Left lung (tissue), 10 donors: ENCODE data around the gene PPFIA4. TPM values are rescaled to one million over a fixed set of nuclear protein-coding genes. Genes with fewer than 3 reads are reported as not detected.

ENCODE experiments used
- ATAC-seq: fragments of 200-7000 bp; cut with Tn5 transposase; one replicate; pipeline ENCODE4 v1.9.1; 2020; ENCODE audit warnings: moderate library complexity
- DNase-seq, 4 donors: peaks; one replicate each; pipeline ENCODE4 v3.0.0-alpha.2; 2013 to 2020
- H3K27ac ChIP-seq, 2 donors: fragments of 200-600 bp; sonication (generic) in 1 of 2; one replicate each; pipeline versions ENCODE4 v1.5.0 to v1.8.0; 2020 to 2021
- H3K27me3 ChIP-seq, 2 donors: fragments of 200-600 bp; sonication (generic) in 1 of 2; one replicate each; pipeline versions ENCODE4 v1.5.0 to v1.8.0; 2020 to 2021
- H3K36me3 ChIP-seq, 2 donors: fragments of 200-600 bp; sonication (generic) in 1 of 2; one replicate each; pipeline versions ENCODE4 v1.5.0 to v1.8.0; 2020 to 2021
- H3K4me1 ChIP-seq, 2 donors: fragments of 200-600 bp; one replicate each; pipeline ENCODE4 v1.8.0; 2021
- H3K4me3 ChIP-seq, 2 donors: fragments of 200-600 bp; sonication (generic) in 1 of 2; one replicate each; pipeline versions ENCODE4 v1.5.0 to v1.8.0; 2020 to 2021; ENCODE audit warnings: mild to moderate bottlenecking in 1 of 2
- H3K9me3 ChIP-seq, 2 donors: fragments of 200-600 bp; sonication (generic) in 1 of 2; one replicate each; pipeline versions ENCODE4 v1.5.0 to v1.8.0; 2020 to 2021
- intact Hi-C, 2 donors: fragments of 100-400 bp; cut with DNase I; formaldehyde crosslinking; loops; one replicate each; pipeline versions ENCODE4 v1.11.2 to v1.14.2; 2022
- polyA plus RNA-seq, 6 donors: library from polyadenylated mRNA; unstranded; fragments of 120-200 nt; gene quantifications; one replicate each; pipeline ENCODE4 v1.2.1, GENCODE V29; 2013; ENCODE audit not compliant: insufficient read length in 6 of 6
- total RNA-seq, 2 donors: library from RNA; stranded (reverse); fragmentation: NEBNext Ultra II Directional; extraction: Animal tissue kit (Norgen Biotek cat#: 25700); gene quantifications; one replicate each; pipeline ENCODE4 v1.2.1, GENCODE V29; 2021
- TF ChIP-seq, protein P1 (sequence below), 2 donors: fragments of 200-600 bp; sonication (generic) in 1 of 2; IDR thresholded peaks; one replicate each; pipeline versions ENCODE4 v1.5.0 to v1.8.0; 2021; ENCODE audit warnings: antibody characterized with exemption in 2 of 2
- donor health status: DM: no; HTN: yes; CAD: no.
- donor health status: DM: no; HTN: no; CAD: no.

The PPFIA4 gene
- total and polyA plus RNA-seq, 8 donors = 1.3 to 5.1 (median 3.3) TPM

DNA sequence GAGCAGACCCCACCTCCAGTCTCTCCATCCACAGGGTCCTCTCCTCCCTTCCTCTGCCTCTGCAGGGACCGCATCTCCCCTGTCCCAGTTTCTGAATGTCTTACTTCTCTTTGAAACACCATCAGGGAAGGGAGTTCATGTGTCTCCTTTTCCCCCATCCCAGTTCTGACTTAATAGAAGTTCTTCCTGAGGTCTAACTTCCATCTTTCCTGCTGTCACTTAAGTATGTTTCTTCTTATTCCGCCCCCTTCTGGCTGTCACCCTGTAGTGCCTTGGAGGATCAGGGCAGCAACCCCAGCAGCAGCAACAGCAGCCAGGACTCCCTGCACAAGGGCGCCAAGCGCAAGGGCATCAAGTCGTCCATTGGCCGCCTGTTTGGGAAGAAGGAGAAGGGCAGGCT is 30.2 kb downstream of the PPFIA4 start:
- no peak for ATAC-seq
- H3K4me3 ChIP-seq = no peak overlapping the region
- no peak overlapping the region for H3K27ac ChIP-seq
- H3K9me3 ChIP-seq = no peaks in the 10 kb centered on the region
- peaks cover 0 to 6% of the 10 kb centered on the region in 2 donors for H3K27me3 ChIP-seq
- intact Hi-C loops = no loop called here
- H3K36me3 ChIP-seq = no peaks in the 10 kb centered on the region
- TF ChIP-seq, protein P1, sequence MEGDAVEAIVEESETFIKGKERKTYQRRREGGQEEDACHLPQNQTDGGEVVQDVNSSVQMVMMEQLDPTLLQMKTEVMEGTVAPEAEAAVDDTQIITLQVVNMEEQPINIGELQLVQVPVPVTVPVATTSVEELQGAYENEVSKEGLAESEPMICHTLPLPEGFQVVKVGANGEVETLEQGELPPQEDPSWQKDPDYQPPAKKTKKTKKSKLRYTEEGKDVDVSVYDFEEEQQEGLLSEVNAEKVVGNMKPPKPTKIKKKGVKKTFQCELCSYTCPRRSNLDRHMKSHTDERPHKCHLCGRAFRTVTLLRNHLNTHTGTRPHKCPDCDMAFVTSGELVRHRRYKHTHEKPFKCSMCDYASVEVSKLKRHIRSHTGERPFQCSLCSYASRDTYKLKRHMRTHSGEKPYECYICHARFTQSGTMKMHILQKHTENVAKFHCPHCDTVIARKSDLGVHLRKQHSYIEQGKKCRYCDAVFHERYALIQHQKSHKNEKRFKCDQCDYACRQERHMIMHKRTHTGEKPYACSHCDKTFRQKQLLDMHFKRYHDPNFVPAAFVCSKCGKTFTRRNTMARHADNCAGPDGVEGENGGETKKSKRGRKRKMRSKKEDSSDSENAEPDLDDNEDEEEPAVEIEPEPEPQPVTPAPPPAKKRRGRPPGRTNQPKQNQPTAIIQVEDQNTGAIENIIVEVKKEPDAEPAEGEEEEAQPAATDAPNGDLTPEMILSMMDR (IDR thresholded peaks at IDR 0.05) = no peak
- H3K4me1 ChIP-seq = peaks cover 0 to 37% of the 10 kb centered on the region in 2 donors
- no peak for DNase-seq

- ATAC-seq = peak; percentile 50
- H3K4me1 ChIP-seq = peaks cover 0 to 42% of the 10 kb centered on the region in 2 donors
- H3K9me3 ChIP-seq = no peaks in the 10 kb centered on the region
- DNase-seq = no peak
- TF ChIP-seq, protein P1 (IDR thresholded peaks at IDR 0.05) = no peak
- H3K36me3 ChIP-seq = no peaks in the 10 kb centered on the region
- H3K27me3 ChIP-seq = no peaks in the 10 kb centered on the region
- H3K4me3 ChIP-seq = no peak overlapping the region
- peak overlapping the region in 1 of 2 donors; percentile 77 for H3K27ac ChIP-seq
- intact Hi-C loops = no loop called here
Observed at GRCh38 chr1:203057911-203058675, 31.8 kb downstream of the PPFIA4 start.

DNA sequence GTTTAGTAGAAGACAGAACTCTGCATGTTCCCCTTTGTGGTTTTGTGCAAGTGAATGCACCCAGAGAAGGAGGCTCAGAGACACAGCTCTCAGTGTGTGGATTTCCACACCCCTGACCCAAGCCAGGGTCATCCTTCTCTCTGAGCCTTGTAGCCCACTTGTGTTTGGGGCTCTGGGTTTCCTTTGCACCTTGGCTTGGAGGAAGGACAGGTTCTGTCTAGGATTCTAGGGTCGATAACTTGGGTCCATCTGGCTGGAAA is 32.3 kb downstream of the PPFIA4 start:
- ATAC-seq (peak; percentile 34), DNase-seq (no peak)
- TF ChIP-seq, protein P1 (IDR thresholded peaks at IDR 0.05) = no peak
- H3K27ac ChIP-seq = peak overlapping the region in 1 of 2 donors; percentile 77
- no peaks in the 10 kb centered on the region for H3K9me3 ChIP-seq
- H3K27me3 ChIP-seq = no peaks in the 10 kb centered on the region
- no peak overlapping the region for H3K4me3 ChIP-seq
- peaks cover 0 to 43% of the 10 kb centered on the region in 2 donors for H3K4me1 ChIP-seq
- intact Hi-C loops = no loop called here
- no peaks in the 10 kb centered on the region for H3K36me3 ChIP-seq

GRCh38 chr1:203059485-203059884 is 33.2 kb downstream of the PPFIA4 start:
- Histone ChIP-seq H3K4me1 (peaks cover 0 to 43% of the 10 kb centered on the region in 2 donors), H3K9me3 (no peaks in the 10 kb centered on the region), H3K27ac (peak overlapping the region in 1 of 2 donors; percentile 77), H3K4me3 (no peak overlapping the region), H3K27me3 (no peaks in the 10 kb centered on the region), H3K36me3 (no peaks in the 10 kb centered on the region)
- ATAC-seq (peak; percentile 20), DNase-seq (peak in 1 of 4 donors; percentile 13)
- TF ChIP-seq, protein P1 (IDR thresholded peaks at IDR 0.05) = no peak
- intact Hi-C loops = no loop called here

DNA sequence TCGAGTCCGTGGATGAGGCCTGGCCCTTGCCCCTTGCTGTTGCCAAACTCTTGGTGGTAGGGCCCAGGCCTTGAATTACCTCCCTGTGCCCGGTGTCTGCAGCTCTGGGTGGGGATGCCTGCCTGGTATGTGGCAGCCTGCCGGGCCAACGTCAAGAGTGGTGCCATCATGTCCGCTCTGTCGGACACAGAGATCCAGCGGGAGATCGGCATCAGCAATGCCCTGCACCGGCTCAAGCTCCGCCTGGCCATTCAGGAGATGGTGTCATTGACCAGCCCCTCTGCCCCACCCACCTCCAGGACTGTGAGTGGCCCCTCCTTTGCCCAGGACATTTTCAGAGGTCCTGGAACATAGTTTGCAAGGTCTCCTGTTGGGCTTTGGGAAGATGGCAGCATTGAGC is 33.8 kb downstream of the PPFIA4 start:
- intact Hi-C loops = no loop called here
- H3K36me3 ChIP-seq = no peaks in the 10 kb centered on the region
- no peak overlapping the region for H3K4me3 ChIP-seq
- peaks cover 0 to 43% of the 10 kb centered on the region in 2 donors for H3K4me1 ChIP-seq
- H3K27ac ChIP-seq = no peak overlapping the region
- ATAC-seq (no peak), DNase-seq (peak in 1 of 4 donors; percentile 54)
- H3K9me3 ChIP-seq = no peaks in the 10 kb centered on the region
- no peaks in the 10 kb centered on the region for H3K27me3 ChIP-seq
- TF ChIP-seq, protein P1 (IDR thresholded peaks at IDR 0.05) = no peak
